ENCODE data around the gene WAPL. TPM values are rescaled to one million over a fixed set of nuclear protein-coding genes. Genes with fewer than 3 reads are reported as not detected.

The WAPL gene
- total RNA-seq, 1 donor, result 72.5 TPM

GRCh38 chr10:86450806-86451603 is 70.6 kb downstream of the WAPL start:
- no peak overlapping the region for H3K4me3 ChIP-seq (ENCODE audit: low read length)
- H3K4me1 ChIP-seq (ENCODE audit: insufficient read depth, low read length), result peaks cover 30% of the 10 kb centered on the region
- no peaks in the 10 kb centered on the region for H3K27me3 ChIP-seq (ENCODE audit: insufficient read depth, low read length)
- no peaks in the 10 kb centered on the region for H3K9me3 ChIP-seq (ENCODE audit: low read depth, low read length)

DNA sequence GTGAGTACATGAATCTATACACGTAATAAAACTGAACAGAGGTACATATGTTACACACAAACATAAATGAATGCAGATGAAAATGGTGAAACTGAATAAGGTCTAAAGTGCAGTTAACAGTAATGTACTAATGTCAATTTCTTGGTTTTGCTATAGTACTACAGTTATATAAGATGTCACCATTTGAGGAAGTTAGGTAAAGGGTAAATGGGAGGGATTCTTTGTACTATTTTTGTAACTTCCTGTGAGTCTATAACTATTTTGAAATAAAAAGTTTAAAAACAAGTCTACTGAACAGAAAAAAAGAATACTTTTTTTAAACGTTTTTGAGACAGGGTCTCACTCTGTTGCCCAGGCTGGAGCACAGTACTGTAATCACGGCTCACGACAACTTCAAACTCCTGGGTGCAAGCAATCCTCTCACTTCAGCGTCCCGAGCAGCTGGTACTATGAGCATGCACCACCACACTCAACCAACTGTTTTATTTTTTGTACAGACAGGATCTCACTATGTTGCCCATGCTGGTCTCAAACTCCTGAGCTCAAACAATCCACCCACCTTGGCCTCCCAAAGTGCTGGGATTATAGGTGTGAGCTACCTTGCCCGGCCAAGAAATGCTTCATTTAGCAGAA is 71.5 kb downstream of the WAPL start:
- Histone ChIP-seq H3K4me3 (ENCODE audit: low read length) (no peak overlapping the region), H3K9me3 (ENCODE audit: low read depth, low read length) (no peaks in the 10 kb centered on the region), H3K4me1 (ENCODE audit: insufficient read depth, low read length) (peaks cover 30% of the 10 kb centered on the region), H3K27me3 (ENCODE audit: insufficient read depth, low read length) (no peaks in the 10 kb centered on the region)

DNA sequence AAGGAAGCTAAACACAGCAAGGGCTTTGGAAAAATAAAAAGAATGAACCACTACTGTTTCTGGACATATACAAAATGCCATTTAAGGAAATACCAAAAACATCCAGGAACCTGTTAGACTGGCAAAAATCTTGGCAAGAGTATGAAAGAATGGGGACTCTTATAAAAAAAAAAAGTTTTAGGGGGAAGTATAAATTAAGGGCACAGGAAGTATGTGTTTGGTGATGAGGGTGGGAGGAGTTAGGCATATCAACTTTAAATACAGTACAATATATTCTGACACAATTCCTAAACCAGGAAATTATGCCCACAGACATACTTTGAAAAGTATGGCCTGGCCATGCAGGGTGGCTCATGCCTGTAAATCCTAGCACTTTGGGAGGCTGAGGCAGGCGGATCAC is 74.2 kb downstream of the WAPL start:
- Histone ChIP-seq H3K27me3 (ENCODE audit: insufficient read depth, low read length) (no peaks in the 10 kb centered on the region), H3K4me1 (ENCODE audit: insufficient read depth, low read length) (peaks cover 30% of the 10 kb centered on the region), H3K4me3 (ENCODE audit: low read length) (no peak overlapping the region)

GRCh38 chr10:86446987-86447386 is 74.6 kb downstream of the WAPL start:
- Histone ChIP-seq H3K4me1 (ENCODE audit: insufficient read depth, low read length) (peaks cover 30% of the 10 kb centered on the region), H3K4me3 (ENCODE audit: low read length) (no peak overlapping the region), H3K27me3 (ENCODE audit: insufficient read depth, low read length) (no peaks in the 10 kb centered on the region), H3K9me3 (ENCODE audit: low read depth, low read length) (no peaks in the 10 kb centered on the region)

More for the DNA sequence above, 74.2 kb downstream of the WAPL start:
- no peaks in the 10 kb centered on the region for H3K9me3 ChIP-seq (ENCODE audit: low read depth, low read length)

DNA sequence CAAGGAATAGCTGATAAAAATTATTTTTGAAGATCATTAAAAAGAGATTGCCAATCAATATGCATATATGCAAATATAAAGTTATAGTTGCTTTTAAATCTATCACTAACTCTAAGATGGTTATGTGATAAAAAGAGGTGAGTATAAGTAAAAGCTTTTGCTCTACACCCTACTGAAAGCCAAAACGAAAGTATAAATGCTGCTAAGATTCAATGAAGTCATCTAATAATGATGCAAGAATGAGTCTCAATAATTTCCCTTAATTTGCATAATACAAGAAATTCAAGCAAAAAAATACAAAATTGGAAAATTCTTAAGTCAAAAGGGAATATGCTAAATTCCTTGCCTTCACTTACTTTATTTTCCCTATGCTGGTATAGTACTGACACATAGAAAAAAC is 75.2 kb downstream of the WAPL start:
- no peaks in the 10 kb centered on the region for H3K27me3 ChIP-seq (ENCODE audit: insufficient read depth, low read length)
- H3K4me1 ChIP-seq (ENCODE audit: insufficient read depth, low read length), result peaks cover 30% of the 10 kb centered on the region
- no peak overlapping the region for H3K4me3 ChIP-seq (ENCODE audit: low read length)
- H3K9me3 ChIP-seq (ENCODE audit: low read depth, low read length), result no peaks in the 10 kb centered on the region

DNA sequence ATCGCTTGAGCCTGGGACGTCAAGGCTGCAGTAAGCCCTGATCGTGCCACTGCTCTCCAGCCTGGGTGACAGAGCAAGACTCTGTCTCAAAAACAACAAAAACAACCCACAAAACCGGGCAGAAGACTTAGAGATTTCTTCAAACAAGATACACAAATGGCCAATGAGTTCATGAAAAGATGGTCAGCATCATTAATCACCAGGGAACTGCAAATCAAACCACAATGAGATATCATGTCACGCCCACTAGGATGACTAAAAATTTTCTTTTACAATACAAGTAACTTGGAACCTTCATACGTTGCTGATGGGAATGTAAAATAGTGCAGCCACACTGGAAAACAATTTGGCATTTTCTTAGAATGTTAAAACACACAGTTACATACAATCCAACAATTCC is 77.7 kb downstream of the WAPL start:
- Histone ChIP-seq H3K4me3 (ENCODE audit: low read length) (no peak overlapping the region), H3K9me3 (ENCODE audit: low read depth, low read length) (no peaks in the 10 kb centered on the region), H3K4me1 (ENCODE audit: insufficient read depth, low read length) (peaks cover 43% of the 10 kb centered on the region), H3K27me3 (ENCODE audit: insufficient read depth, low read length) (no peaks in the 10 kb centered on the region)

GRCh38 chr10:86443069-86443468 is 78.5 kb downstream of the WAPL start:
- H3K9me3 ChIP-seq (ENCODE audit: low read depth, low read length), result no peaks in the 10 kb centered on the region
- peaks cover 38% of the 10 kb centered on the region for H3K4me1 ChIP-seq (ENCODE audit: insufficient read depth, low read length)
- no peaks in the 10 kb centered on the region for H3K27me3 ChIP-seq (ENCODE audit: insufficient read depth, low read length)
- no peak overlapping the region for H3K4me3 ChIP-seq (ENCODE audit: low read length)

DNA sequence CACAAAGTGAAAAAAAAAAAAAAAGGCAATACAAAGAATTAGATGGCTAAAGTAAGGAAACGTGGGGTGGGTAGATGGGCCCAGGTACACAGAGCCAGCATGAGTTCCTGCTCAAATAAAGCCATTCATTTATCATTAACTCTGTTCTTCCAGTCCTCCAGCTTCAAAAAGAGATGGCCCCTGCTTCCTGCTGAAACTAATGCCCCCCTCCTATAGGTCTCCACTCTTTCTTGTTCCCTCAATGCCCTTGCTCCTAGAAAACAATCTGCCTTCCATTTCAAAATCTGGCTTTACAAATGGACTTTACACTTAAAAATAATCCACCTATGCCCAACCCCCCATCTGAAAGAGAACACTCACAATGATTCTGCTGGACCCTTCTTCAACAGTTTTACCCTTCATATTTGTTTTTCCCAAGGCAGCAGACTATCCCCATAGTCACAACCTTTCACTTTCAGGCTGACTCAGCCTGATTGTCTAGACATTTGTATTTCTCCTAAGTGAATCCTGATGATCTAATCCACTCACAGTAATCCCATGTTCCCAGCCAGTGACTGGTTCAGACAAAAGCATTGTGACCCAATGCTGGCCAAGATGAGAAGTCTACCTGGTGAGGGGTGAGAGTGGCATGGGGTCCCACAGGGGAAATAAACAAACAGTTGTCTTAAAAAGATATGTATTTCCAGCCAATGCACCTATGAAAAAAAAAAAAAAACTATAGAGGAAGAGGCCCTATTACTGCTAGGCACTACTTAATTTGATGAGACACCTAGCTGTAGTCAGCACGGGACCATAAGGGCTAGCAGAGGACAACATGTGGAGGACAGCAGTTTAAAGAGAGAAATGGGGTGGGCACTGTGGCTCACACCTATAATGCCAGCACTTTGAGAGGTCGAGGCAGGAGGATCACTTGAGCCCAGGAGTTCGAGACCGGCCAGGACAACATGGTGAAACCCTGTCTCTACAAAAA is 80.4 kb downstream of the WAPL start:
- peaks cover 25% of the 10 kb centered on the region for H3K4me1 ChIP-seq (ENCODE audit: insufficient read depth, low read length)
- no peaks in the 10 kb centered on the region for H3K27me3 ChIP-seq (ENCODE audit: insufficient read depth, low read length)
- no peak overlapping the region for H3K4me3 ChIP-seq (ENCODE audit: low read length)
- H3K9me3 ChIP-seq (ENCODE audit: low read depth, low read length), result no peaks in the 10 kb centered on the region

- no peaks in the 10 kb centered on the region for H3K27me3 ChIP-seq (ENCODE audit: insufficient read depth, low read length)
- peaks cover 25% of the 10 kb centered on the region for H3K4me1 ChIP-seq (ENCODE audit: insufficient read depth, low read length)
- no peaks in the 10 kb centered on the region for H3K9me3 ChIP-seq (ENCODE audit: low read depth, low read length)
- H3K4me3 ChIP-seq (ENCODE audit: low read length), result no peak overlapping the region
Observed at GRCh38 chr10:86439544-86439943, 82.0 kb downstream of the WAPL start.

- Histone ChIP-seq H3K27me3 (ENCODE audit: insufficient read depth, low read length) (no peaks in the 10 kb centered on the region), H3K9me3 (ENCODE audit: low read depth, low read length) (no peaks in the 10 kb centered on the region), H3K4me1 (ENCODE audit: insufficient read depth, low read length) (peaks cover 25% of the 10 kb centered on the region), H3K4me3 (ENCODE audit: low read length) (no peak overlapping the region)
Observed at GRCh38 chr10:86438091-86438749, 83.4 kb downstream of the WAPL start.

GRCh38 chr10:86437447-86437846 is 84.1 kb downstream of the WAPL start:
- H3K4me3 ChIP-seq (ENCODE audit: low read length), result no peak overlapping the region
- H3K9me3 ChIP-seq (ENCODE audit: low read depth, low read length), result no peaks in the 10 kb centered on the region
- peaks cover 25% of the 10 kb centered on the region for H3K4me1 ChIP-seq (ENCODE audit: insufficient read depth, low read length)
- H3K27me3 ChIP-seq (ENCODE audit: insufficient read depth, low read length), result no peaks in the 10 kb centered on the region

DNA sequence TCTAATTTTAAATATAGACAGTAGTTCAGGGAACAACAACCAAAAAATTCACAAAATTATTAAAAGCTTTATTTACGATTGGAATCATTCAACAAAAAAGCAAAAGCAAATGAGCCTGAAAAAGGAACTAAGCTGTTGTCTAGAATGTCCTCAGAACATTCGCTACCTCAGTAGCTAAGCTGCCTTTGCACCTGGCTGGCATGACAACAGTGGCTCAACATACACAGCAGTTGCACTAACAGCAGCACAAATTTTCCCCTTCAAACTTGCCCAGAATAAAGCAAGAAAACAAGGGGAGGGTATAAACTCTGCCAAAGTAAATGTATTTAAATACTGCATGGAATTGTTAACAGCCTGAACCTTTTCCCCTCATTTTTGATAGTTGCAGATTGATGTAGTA is 84.6 kb downstream of the WAPL start:
- no peaks in the 10 kb centered on the region for H3K27me3 ChIP-seq (ENCODE audit: insufficient read depth, low read length)
- H3K4me3 ChIP-seq (ENCODE audit: low read length), result no peak overlapping the region
- peaks cover 25% of the 10 kb centered on the region for H3K4me1 ChIP-seq (ENCODE audit: insufficient read depth, low read length)
- H3K9me3 ChIP-seq (ENCODE audit: low read depth, low read length), result no peaks in the 10 kb centered on the region

- Histone ChIP-seq H3K4me3 (ENCODE audit: low read length) (no peak overlapping the region), H3K9me3 (ENCODE audit: low read depth, low read length) (no peaks in the 10 kb centered on the region), H3K4me1 (ENCODE audit: insufficient read depth, low read length) (peaks cover 8% of the 10 kb centered on the region), H3K27me3 (ENCODE audit: insufficient read depth, low read length) (no peaks in the 10 kb centered on the region)
Observed at GRCh38 chr10:86434656-86435055, 86.9 kb downstream of the WAPL start.

- Histone ChIP-seq H3K9me3 (ENCODE audit: low read depth, low read length) (no peaks in the 10 kb centered on the region), H3K4me3 (ENCODE audit: low read length) (no peak overlapping the region), H3K4me1 (ENCODE audit: insufficient read depth, low read length) (no peaks in the 10 kb centered on the region), H3K27me3 (ENCODE audit: insufficient read depth, low read length) (no peaks in the 10 kb centered on the region)
Observed at GRCh38 chr10:86423739-86424138, 97.9 kb downstream of the WAPL start.

All from mononuclear cell (primary cell).